Measurements from ENCODE around the gene PPIA.
"Not testable (repeated sequence)": the region's sequence is repeated elsewhere in the genome, so short reads cannot be mapped to it uniquely, and the experiment has no call there.

PPIA gene

GRCh38 chr7:44764081-44764480, 32.4 kb upstream of the PPIA start:
- DNase-seq (ENCODE audit: low read depth in 2 of 2): no peak

GRCh38 chr7:44764665-44765578, 31.6 kb upstream of the PPIA start:
- DNase-seq (ENCODE audit: low read depth in 2 of 2): no peak

GRCh38 chr7:44765579-44766415, 30.7 kb upstream of the PPIA start:
- DNase-seq (ENCODE audit: low read depth in 2 of 2): no peak

GRCh38 chr7:44766416-44766801, 30.1 kb upstream of the PPIA start:
- no peak for DNase-seq (ENCODE audit: low read depth in 2 of 2)

GRCh38 chr7:44767134-44767911, 29.2 kb upstream of the PPIA start:
- no peak for DNase-seq (ENCODE audit: low read depth in 2 of 2)

- DNase-seq (ENCODE audit: low read depth in 2 of 2): no peak
Measured at GRCh38 chr7:44767912-44768627, 28.4 kb upstream of the PPIA start.

GRCh38 chr7:44768628-44769371, 27.7 kb upstream of the PPIA start:
- DNase-seq (ENCODE audit: low read depth in 2 of 2): no peak

GRCh38 chr7:44769376-44769775, 27.1 kb upstream of the PPIA start:
- DNase-seq (ENCODE audit: low read depth in 2 of 2): no peak

GRCh38 chr7:44769776-44770294, 26.6 kb upstream of the PPIA start:
- DNase-seq (ENCODE audit: low read depth in 2 of 2): no peak

GRCh38 chr7:44771358-44771757, 25.1 kb upstream of the PPIA start:
- no peak for DNase-seq (ENCODE audit: low read depth in 2 of 2)

- no peak for DNase-seq (ENCODE audit: low read depth in 2 of 2)
Measured at GRCh38 chr7:44772440-44772839, 24.0 kb upstream of the PPIA start.

GRCh38 chr7:44772867-44773266, 23.6 kb upstream of the PPIA start:
- DNase-seq (ENCODE audit: low read depth in 2 of 2): no peak

GRCh38 chr7:44774486-44774885, 22.0 kb upstream of the PPIA start:
- not testable (repeated sequence) for DNase-seq (ENCODE audit: low read depth in 2 of 2)

GRCh38 chr7:44775383-44776107, 20.9 kb upstream of the PPIA start:
- DNase-seq (ENCODE audit: low read depth in 2 of 2): no peak

- DNase-seq (ENCODE audit: low read depth in 2 of 2): no peak
Measured at GRCh38 chr7:44776211-44776610, 20.3 kb upstream of the PPIA start.

GRCh38 chr7:44782460-44782859, 14.0 kb upstream of the PPIA start:
- DNase-seq (ENCODE audit: low read depth in 2 of 2): no peak

GRCh38 chr7:44783407-44783806, 13.1 kb upstream of the PPIA start:
- DNase-seq (ENCODE audit: low read depth in 2 of 2): no peak

- DNase-seq (ENCODE audit: low read depth in 2 of 2): no peak
Measured at GRCh38 chr7:44784364-44784763, 12.1 kb upstream of the PPIA start.

GRCh38 chr7:44785218-44785617, 11.3 kb upstream of the PPIA start:
- DNase-seq (ENCODE audit: low read depth in 2 of 2): not testable (repeated sequence)

GRCh38 chr7:44787041-44787440, 9.4 kb upstream of the PPIA start:
- no peak for DNase-seq (ENCODE audit: low read depth in 2 of 2)

Data from stimulated activated CD4-positive, alpha-beta T cell treated with anti-CD3 and anti-CD28 coated beads, Interleukin-1b, Interleukin-23, amount 100 ng/mL, for 1 hour (primary cell).